Bronchial epithelial cell (primary cell): ENCODE measurements around the gene ALPL. TPM values are rescaled to one million over a fixed set of nuclear protein-coding genes. Genes with fewer than 3 reads are reported as not detected.
"Not testable (repeated sequence)": the region's sequence is repeated elsewhere in the genome, so short reads cannot be mapped to it uniquely, and the experiment has no call there.

Experiments used
- DNase-seq: peaks from one replicate; pipeline ENCODE4 v3.0.0-alpha.2; 2010; ENCODE audit warnings: low read depth
- FAIRE-seq: peaks from 2 replicates; lab custom pipeline; 2011; peaks lifted over from hg19 to GRCh38; lab: Jason Lieb, UNC
- H3K27me3 ChIP-seq: 2 replicates; pipeline ENCODE4 v1.5.1; 2011; ENCODE audit warnings: low read length; ENCODE audit not compliant: control insufficient read depth, insufficient read depth
- H3K36me3 ChIP-seq: 2 replicates; pipeline ENCODE4 v1.5.1; 2011; ENCODE audit warnings: low read length; ENCODE audit not compliant: control insufficient read depth, insufficient read depth
- H3K4me3 ChIP-seq: 2 replicates; pipeline ENCODE4 v1.5.1; 2011; ENCODE audit warnings: mild to moderate bottlenecking, low read depth, low read length, control low read depth
- total RNA-seq: library from RNA; depleted of rRNA; stranded (reverse); fragments of >200 nt; gene quantifications from 2 replicates; pipeline ENCODE4 v1.2.1, GENCODE V29; 2014
- TF ChIP-seq, protein P1 (sequence below): IDR thresholded peaks from 2 replicates; pipeline ENCODE4 v1.5.1; 2011; ENCODE audit warnings: mild to moderate bottlenecking, moderate library complexity, low read length, control low read depth, inconsistent platforms; ENCODE audit not compliant: insufficient read depth, severe bottlenecking

The ALPL gene
- total RNA-seq: not detected in 2 replicates

DNA sequence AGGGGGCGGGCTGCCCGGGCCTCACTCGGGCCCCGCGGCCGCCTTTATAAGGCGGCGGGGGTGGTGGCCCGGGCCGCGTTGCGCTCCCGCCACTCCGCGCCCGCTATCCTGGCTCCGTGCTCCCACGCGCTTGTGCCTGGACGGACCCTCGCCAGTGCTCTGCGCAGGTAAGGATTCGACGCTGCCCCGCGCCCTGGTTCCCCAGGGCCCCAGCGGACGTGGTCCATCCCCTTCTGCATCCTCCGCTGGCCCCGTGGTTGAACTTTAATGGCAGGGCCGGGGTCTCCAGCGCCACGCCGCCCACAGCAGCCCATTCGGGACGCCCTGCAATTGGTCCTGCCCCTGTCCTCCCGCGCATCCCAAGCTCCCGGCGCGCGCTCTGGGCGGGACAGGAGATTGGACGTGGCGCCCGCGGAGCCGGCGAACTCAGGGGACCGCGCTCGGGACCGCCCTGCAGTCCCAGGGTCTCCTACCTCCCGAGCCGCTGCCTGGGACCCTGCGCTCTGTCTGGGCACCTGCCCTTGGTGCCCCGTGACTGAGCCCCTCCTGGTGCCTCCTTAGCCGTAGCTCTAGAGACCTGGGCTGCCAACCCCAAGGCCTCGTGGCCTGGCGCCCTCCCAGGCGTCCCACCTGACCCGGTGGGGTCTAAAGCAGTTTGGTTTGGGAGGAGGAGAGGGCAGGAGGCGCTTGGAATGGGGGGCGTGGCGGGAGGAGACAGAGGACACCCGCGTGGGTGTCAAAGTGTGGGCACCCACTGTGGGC is at the start of gene ALPL:
TSS of gene ALPL (plus strand) at position 73 of the 762 bp plus-strand sequence. CDS start 44,659 bp downstream, outside the sequence.
- H3K4me3 ChIP-seq: no peak within 1 kb of the TSS
- H3K36me3 ChIP-seq: no peaks in the 10 kb centered on the region
- TF ChIP-seq, protein P1, sequence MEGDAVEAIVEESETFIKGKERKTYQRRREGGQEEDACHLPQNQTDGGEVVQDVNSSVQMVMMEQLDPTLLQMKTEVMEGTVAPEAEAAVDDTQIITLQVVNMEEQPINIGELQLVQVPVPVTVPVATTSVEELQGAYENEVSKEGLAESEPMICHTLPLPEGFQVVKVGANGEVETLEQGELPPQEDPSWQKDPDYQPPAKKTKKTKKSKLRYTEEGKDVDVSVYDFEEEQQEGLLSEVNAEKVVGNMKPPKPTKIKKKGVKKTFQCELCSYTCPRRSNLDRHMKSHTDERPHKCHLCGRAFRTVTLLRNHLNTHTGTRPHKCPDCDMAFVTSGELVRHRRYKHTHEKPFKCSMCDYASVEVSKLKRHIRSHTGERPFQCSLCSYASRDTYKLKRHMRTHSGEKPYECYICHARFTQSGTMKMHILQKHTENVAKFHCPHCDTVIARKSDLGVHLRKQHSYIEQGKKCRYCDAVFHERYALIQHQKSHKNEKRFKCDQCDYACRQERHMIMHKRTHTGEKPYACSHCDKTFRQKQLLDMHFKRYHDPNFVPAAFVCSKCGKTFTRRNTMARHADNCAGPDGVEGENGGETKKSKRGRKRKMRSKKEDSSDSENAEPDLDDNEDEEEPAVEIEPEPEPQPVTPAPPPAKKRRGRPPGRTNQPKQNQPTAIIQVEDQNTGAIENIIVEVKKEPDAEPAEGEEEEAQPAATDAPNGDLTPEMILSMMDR: no peak
- DNase-seq (no peak), FAIRE-seq (no peak)
- peaks cover 25% of the 10 kb centered on the region for H3K27me3 ChIP-seq

DNA sequence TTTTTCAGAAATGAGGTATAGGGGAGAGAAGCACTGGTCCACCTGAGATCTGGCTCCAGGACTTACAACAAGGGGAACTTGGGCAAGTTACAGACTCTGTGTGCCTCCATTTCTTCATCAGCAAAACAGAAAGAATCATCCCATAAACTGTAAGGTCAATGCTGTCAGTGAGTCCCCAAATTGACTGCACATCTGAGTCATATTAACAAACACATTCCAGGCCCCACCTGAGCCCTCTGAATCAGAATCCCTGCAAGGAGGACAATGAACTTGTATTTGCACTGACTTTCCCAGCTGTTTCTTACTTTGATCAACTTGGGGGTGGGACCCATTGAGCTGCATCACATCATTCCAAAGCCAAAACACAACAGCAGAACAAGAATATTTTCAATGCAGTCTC is 44.1 kb upstream of the ALPL start:
- FAIRE-seq (peak; percentile 13), DNase-seq (peak; percentile 63)
- H3K4me3 ChIP-seq, H3K36me3 ChIP-seq, H3K27me3 ChIP-seq: not testable (repeated sequence)

- not testable (repeated sequence) for FAIRE-seq, H3K36me3 ChIP-seq, H3K4me3 ChIP-seq, H3K27me3 ChIP-seq
- peak; percentile 55 for DNase-seq
Measured at GRCh38 chr1:21467946-21468345, 41.3 kb upstream of the ALPL start.

GRCh38 chr1:21468599-21468998 is 40.6 kb upstream of the ALPL start:
- Histone ChIP-seq H3K36me3 (peaks cover 1% of the 10 kb centered on the region), H3K27me3 (no peaks in the 10 kb centered on the region), H3K4me3 (no peak overlapping the region)
- FAIRE-seq (no peak), DNase-seq (no peak)
- TF ChIP-seq, protein P1: peak; percentile 48

- no peaks in the 10 kb centered on the region for H3K27me3 ChIP-seq
Measured at GRCh38 chr1:21469581-21469980, 39.6 kb upstream of the ALPL start.

GRCh38 chr1:21472861-21473260 is 36.4 kb upstream of the ALPL start:
- FAIRE-seq (no peak), DNase-seq (no peak)
- Histone ChIP-seq H3K4me3 (no peak overlapping the region), H3K27me3 (no peaks in the 10 kb centered on the region), H3K36me3 (peaks cover 3% of the 10 kb centered on the region)
- TF ChIP-seq, protein P1: no peak

More at GRCh38 chr1:21469581-21469980, 39.6 kb upstream of the ALPL start:
- TF ChIP-seq, protein P1: no peak
- no peak overlapping the region for H3K4me3 ChIP-seq
- H3K36me3 ChIP-seq: peaks cover 3% of the 10 kb centered on the region
- no peak for FAIRE-seq
- DNase-seq: no peak

DNA sequence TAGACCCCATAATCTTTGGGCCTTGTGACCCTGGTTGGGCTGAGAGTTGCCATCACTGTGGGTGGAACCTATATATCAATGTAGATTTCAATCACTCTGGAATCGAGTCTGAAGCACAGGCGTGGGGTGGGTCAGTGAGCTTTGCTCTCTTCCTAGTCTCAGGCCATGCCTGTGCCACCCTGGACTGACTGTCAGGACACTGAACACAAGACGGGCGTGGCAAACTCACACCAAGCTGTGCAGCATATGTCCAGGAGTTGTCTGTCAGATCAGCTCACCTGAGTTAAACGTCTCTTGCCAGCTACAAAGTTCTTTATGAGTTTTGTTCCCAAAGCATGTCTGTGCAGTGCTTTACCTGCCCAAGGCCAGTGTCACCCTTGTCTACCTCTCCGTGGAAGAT is 30.9 kb upstream of the ALPL start:
- no peak for FAIRE-seq

DNA sequence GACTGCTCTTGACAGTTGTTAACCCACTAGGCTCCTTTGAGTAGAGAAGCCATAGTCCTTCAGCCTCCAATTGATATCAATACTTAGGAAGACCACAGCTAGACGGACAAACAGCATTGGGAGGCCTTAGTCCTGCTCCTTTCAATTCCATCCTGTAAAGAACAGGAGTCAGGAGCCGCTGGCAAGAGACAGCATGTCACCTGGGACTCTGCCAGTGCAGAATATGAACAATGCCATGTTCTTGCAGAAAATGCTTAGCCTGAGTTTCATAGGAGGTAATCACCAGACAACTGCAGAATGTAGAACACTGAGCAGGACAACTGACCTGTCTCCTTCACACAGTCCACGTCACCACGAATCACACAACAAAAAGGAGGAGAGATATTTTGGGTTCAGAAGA is 25.3 kb upstream of the ALPL start:
- not testable (repeated sequence) for DNase-seq, FAIRE-seq, H3K4me3 ChIP-seq

More for the DNA sequence above, 30.9 kb upstream of the ALPL start:
- H3K36me3 ChIP-seq: peaks cover 1% of the 10 kb centered on the region
- H3K4me3 ChIP-seq: no peak overlapping the region
- TF ChIP-seq, protein P1: no peak
- no peaks in the 10 kb centered on the region for H3K27me3 ChIP-seq
- no peak for DNase-seq

More for the DNA sequence above, 25.3 kb upstream of the ALPL start:
- not testable (repeated sequence) for H3K36me3 ChIP-seq, H3K27me3 ChIP-seq
